Neural progenitor cell (in vitro differentiated cells): ENCODE measurements around the gene SYNGR2. TPM values are rescaled to one million over a fixed set of nuclear protein-coding genes. Genes with fewer than 3 reads are reported as not detected.

ENCODE experiments used
- DNase-seq: peaks from one replicate; pipeline ENCODE4 v3.0.0-alpha.2; 2016; ENCODE audit warnings: low spot score
- H2AFZ ChIP-seq: fragments of 200-600 bp; sonication (generic); replicated peaks from 2 replicates; pipeline ENCODE4 v1.6.1; 2016; ENCODE audit warnings: antibody characterized with exemption
- H3F3A ChIP-seq: fragments of 200-600 bp; sonication (generic); 2 replicates; pipeline ENCODE4 v1.6.1; 2016; ENCODE audit warnings: antibody characterized with exemption, low read depth
- H3K27ac ChIP-seq: fragments of 200-600 bp; sonication (generic); 2 replicates; pipeline ENCODE4 v1.5.1; 2016; ENCODE audit warnings: mild to moderate bottlenecking
- H3K27me3 ChIP-seq: fragments of 200-600 bp; sonication (generic); 2 replicates; pipeline ENCODE4 v1.6.1; 2016; ENCODE audit warnings: mild to moderate bottlenecking, moderate library complexity
- H3K36me3 ChIP-seq: fragments of 200-600 bp; sonication (generic); 2 replicates; pipeline ENCODE4 v1.5.1; 2016
- H3K4me1 ChIP-seq: fragments of 200-600 bp; sonication (generic); 2 replicates; pipeline ENCODE4 v1.6.1; 2016; ENCODE audit warnings: mixed run types
- H3K4me2 ChIP-seq: fragments of 200-600 bp; sonication (generic); 2 replicates; pipeline ENCODE4 v1.6.1; 2016
- H3K4me3 ChIP-seq: fragments of 200-600 bp; sonication (generic); 2 replicates; pipeline ENCODE4 v1.5.1; 2016
- H3K79me2 ChIP-seq: fragments of 200-600 bp; sonication (generic); 2 replicates; pipeline ENCODE4 v1.6.1; 2016; ENCODE audit warnings: low read depth
- H3K9ac ChIP-seq: fragments of 200-600 bp; sonication (generic); 2 replicates; pipeline ENCODE4 v1.6.1; 2016
- H3K9me3 ChIP-seq: fragments of 200-600 bp; sonication (generic); 2 replicates; pipeline ENCODE4 v1.5.1; 2016; ENCODE audit warnings: low read depth
- H4K20me1 ChIP-seq: fragments of 200-600 bp; sonication (generic); 2 replicates; pipeline ENCODE4 v1.6.1; 2016; ENCODE audit warnings: low read depth
- H3K27ac Mint-ChIP-seq: 3 replicates; pipeline ENCODE4 v1.8.0; 2021; ENCODE audit warnings: mixed read lengths
- H3K27me3 Mint-ChIP-seq: 2 replicates; pipeline ENCODE4 v1.8.0; 2022; ENCODE audit warnings: low read depth, mild to moderate bottlenecking, inconsistent platforms, moderate library complexity, mixed read lengths; ENCODE audit not compliant: insufficient read depth
- H3K36me3 Mint-ChIP-seq: 3 replicates; pipeline ENCODE4 v1.8.0; 2021; ENCODE audit warnings: mixed read lengths
- H3K4me1 Mint-ChIP-seq: 3 replicates; pipeline ENCODE4 v1.8.0; 2021; ENCODE audit warnings: mixed read lengths
- H3K4me3 Mint-ChIP-seq: 3 replicates; pipeline ENCODE4 v1.8.0; 2021; ENCODE audit warnings: mild to moderate bottlenecking, moderate library complexity, mixed read lengths
- H3K9me3 Mint-ChIP-seq: 3 replicates; pipeline ENCODE4 v1.8.0; 2020; ENCODE audit warnings: mixed read lengths
- CTCF ChIP-seq: fragments of 200-600 bp; sonication (generic); IDR thresholded peaks from 2 replicates; pipeline ENCODE4 v1.5.1; 2017; ENCODE audit warnings: antibody characterized with exemption, mild to moderate bottlenecking
- EZH2 ChIP-seq: fragments of 200-600 bp; sonication (generic); IDR thresholded peaks from 2 replicates; pipeline ENCODE4 v1.6.1; 2017; ENCODE audit warnings: antibody characterized with exemption, mild to moderate bottlenecking, moderate library complexity
- EZH2phosphoT487 ChIP-seq: fragments of 200-600 bp; sonication (generic); IDR thresholded peaks from 2 replicates; pipeline ENCODE4 v1.6.1; 2017; ENCODE audit warnings: antibody characterized with exemption
- total RNA-seq: library from RNA; depleted of rRNA; stranded (reverse); fragments of >200 nt; gene quantifications from 2 replicates; pipeline ENCODE4 v1.2.3, GENCODE V29; 2015; ENCODE audit warnings: low replicate concordance

Gene SYNGR2
- total RNA-seq, 1 donor from 2014 or later, result 6.2 TPM

- Histone ChIP-seq H3K4me1 (peaks cover 5% of the 10 kb centered on the region), H3K9me3 (no peaks in the 10 kb centered on the region), H3K79me2 (peaks cover 42% of the 10 kb centered on the region), H3K4me3 (no peak overlapping the region), H4K20me1 (peaks cover 38% of the 10 kb centered on the region), H2AFZ (no peak overlapping the region), H3K27me3 (no peaks in the 10 kb centered on the region), H3K9ac (no peak overlapping the region), H3F3A (peaks cover 19% of the 10 kb centered on the region), H3K27ac (no peak overlapping the region), H3K4me2 (no peak overlapping the region), H3K36me3 (peaks cover 3% of the 10 kb centered on the region)
- Mint-ChIP-seq H3K4me1 (peaks cover 16% of the 10 kb centered on the region), H3K36me3 (peaks cover 39% of the 10 kb centered on the region), H3K27ac (no peak overlapping the region), H3K9me3 (no peaks in the 10 kb centered on the region), H3K27me3 (peaks cover 9% of the 10 kb centered on the region), H3K4me3 (no peak overlapping the region)
- DNase-seq, result no peak
- TF ChIP-seq EZH2 (no peak), EZH2phosphoT487 (no peak), CTCF (no peak)
These were observed 11.7 kb downstream of the SYNGR2 start for GRCh38 chr17:78180083-78180482.

GRCh38 chr17:78180508-78180907, 12.1 kb downstream of the SYNGR2 start:
- no peak for TF ChIP-seq EZH2
- no peak for TF ChIP-seq CTCF
- no peak for TF ChIP-seq EZH2phosphoT487
- no peaks in the 10 kb centered on the region for H3K9me3 ChIP-seq
- no peak overlapping the region for H3K4me3 ChIP-seq
- Mint-ChIP-seq H3K4me1 (peaks cover 20% of the 10 kb centered on the region), H3K4me3 (no peak overlapping the region), H3K9me3 (no peaks in the 10 kb centered on the region), H3K27ac (no peak overlapping the region), H3K36me3 (peaks cover 41% of the 10 kb centered on the region), H3K27me3 (peaks cover 7% of the 10 kb centered on the region)
- H3K36me3 ChIP-seq, result peaks cover 3% of the 10 kb centered on the region
- H3K4me1 ChIP-seq, result peaks cover 9% of the 10 kb centered on the region
- H3K27ac ChIP-seq, result no peak overlapping the region
- no peak overlapping the region for H2AFZ ChIP-seq
- DNase-seq, result no peak
- no peak overlapping the region for H3K4me2 ChIP-seq
- no peaks in the 10 kb centered on the region for H3K27me3 ChIP-seq
- H3K79me2 ChIP-seq, result peaks cover 46% of the 10 kb centered on the region
- H3K9ac ChIP-seq, result no peak overlapping the region
- peaks cover 42% of the 10 kb centered on the region for H4K20me1 ChIP-seq
- H3F3A ChIP-seq, result peaks cover 15% of the 10 kb centered on the region

- H3K4me1 Mint-ChIP-seq, result peaks cover 28% of the 10 kb centered on the region
- H3K9me3 Mint-ChIP-seq, result no peaks in the 10 kb centered on the region
- Histone ChIP-seq H4K20me1 (peaks cover 40% of the 10 kb centered on the region), H2AFZ (no peak overlapping the region), H3K27me3 (no peaks in the 10 kb centered on the region), H3F3A (no peaks in the 10 kb centered on the region), H3K79me2 (peaks cover 62% of the 10 kb centered on the region), H3K27ac (no peak overlapping the region), H3K4me1 (peaks cover 18% of the 10 kb centered on the region), H3K9ac (no peak overlapping the region), H3K9me3 (no peaks in the 10 kb centered on the region), H3K4me2 (no peak overlapping the region), H3K36me3 (peaks cover 3% of the 10 kb centered on the region), H3K4me3 (no peak overlapping the region)
- peaks cover 4% of the 10 kb centered on the region for H3K27me3 Mint-ChIP-seq
- H3K36me3 Mint-ChIP-seq, result peaks cover 39% of the 10 kb centered on the region
- no peak overlapping the region for H3K4me3 Mint-ChIP-seq
- TF ChIP-seq EZH2phosphoT487, result no peak
- no peak for TF ChIP-seq EZH2
- TF ChIP-seq CTCF, result no peak
- H3K27ac Mint-ChIP-seq, result no peak overlapping the region
- DNase-seq, result no peak
These were observed 14.1 kb downstream of the SYNGR2 start for GRCh38 chr17:78182504-78182903.

- Histone ChIP-seq H3F3A (no peaks in the 10 kb centered on the region), H3K79me2 (peaks cover 76% of the 10 kb centered on the region), H3K4me2 (peak overlapping the region; percentile 97), H3K4me1 (peaks cover 27% of the 10 kb centered on the region), H3K9ac (peak overlapping the region; percentile 14), H3K36me3 (peaks cover 3% of the 10 kb centered on the region), H2AFZ (no peak overlapping the region), H3K27me3 (no peaks in the 10 kb centered on the region), H3K9me3 (no peaks in the 10 kb centered on the region), H3K4me3 (no peak overlapping the region), H4K20me1 (peaks cover 40% of the 10 kb centered on the region), H3K27ac (no peak overlapping the region)
- no peak for DNase-seq
- Mint-ChIP-seq H3K27ac (no peak overlapping the region), H3K27me3 (peaks cover 6% of the 10 kb centered on the region), H3K9me3 (no peaks in the 10 kb centered on the region), H3K4me1 (peaks cover 32% of the 10 kb centered on the region), H3K36me3 (peaks cover 32% of the 10 kb centered on the region), H3K4me3 (peak overlapping the region; percentile 43)
- no peak for TF ChIP-seq EZH2
- TF ChIP-seq CTCF, result no peak
- TF ChIP-seq EZH2phosphoT487, result no peak
These were observed 15.5 kb downstream of the SYNGR2 start for GRCh38 chr17:78183916-78184315.
